Upper lobe of left lung (tissue), 4 donors: ENCODE results near the gene PREPL.

Experiments
- EP300 ChIP-seq, 4 donors: sonication (generic); formaldehyde crosslinking; IDR thresholded peaks; one replicate each; pipeline ENCODE4 v1.5.1; 2017; ENCODE audit warnings: antibody characterized with exemption in 4 of 4, control low read depth in 2 of 4
- POLR2A ChIP-seq, 4 donors: fragments of 450-650 bp; IDR thresholded peaks; one replicate each; pipeline ENCODE4 v1.5.1; 2016 to 2017; ENCODE audit warnings: antibody characterized with exemption in 4 of 4, mild to moderate bottlenecking in 2 of 4
- POLR2AphosphoS5 ChIP-seq, 2 donors: sonication (generic); formaldehyde crosslinking; IDR thresholded peaks; one replicate each; pipeline ENCODE4 v1.5.1; 2017; ENCODE audit warnings: antibody characterized with exemption in 2 of 2
- TF ChIP-seq, protein P1 (sequence below), 6 experiments: fragments of 450-650 bp in 4 of 6; fragments of 200-600 bp in 2 of 6; sonication (generic) in 2 of 6; IDR thresholded peaks; one replicate each; pipeline ENCODE4 v1.5.1; 2016 to 2019; ENCODE audit warnings: antibody characterized with exemption in 6 of 6

DNA sequence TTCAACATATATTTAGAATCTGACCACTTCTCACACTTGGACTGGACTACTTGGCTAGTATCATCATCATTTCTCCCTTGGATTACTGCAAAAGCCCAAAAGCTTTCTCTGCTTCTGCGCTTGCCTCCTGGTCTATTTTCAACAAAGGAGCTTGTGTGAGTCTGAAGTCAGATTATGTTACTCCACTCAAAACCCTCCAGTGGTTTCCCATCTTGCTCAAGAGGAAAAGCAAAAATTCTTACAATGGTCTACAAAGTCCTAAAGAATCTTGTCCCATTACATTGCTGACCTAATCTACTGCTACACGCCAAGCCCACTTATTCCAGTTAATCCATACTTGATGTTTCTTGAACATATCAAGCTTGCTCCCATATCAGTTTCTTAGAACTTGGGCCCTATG is 9.6 kb downstream of the PREPL start:
- TF ChIP-seq POLR2A (IDR thresholded peaks at IDR 0.05) (no peak), POLR2AphosphoS5 (IDR thresholded peaks at IDR 0.05) (no peak), EP300 (IDR thresholded peaks at IDR 0.05) (no peak)
- TF ChIP-seq, protein P1, sequence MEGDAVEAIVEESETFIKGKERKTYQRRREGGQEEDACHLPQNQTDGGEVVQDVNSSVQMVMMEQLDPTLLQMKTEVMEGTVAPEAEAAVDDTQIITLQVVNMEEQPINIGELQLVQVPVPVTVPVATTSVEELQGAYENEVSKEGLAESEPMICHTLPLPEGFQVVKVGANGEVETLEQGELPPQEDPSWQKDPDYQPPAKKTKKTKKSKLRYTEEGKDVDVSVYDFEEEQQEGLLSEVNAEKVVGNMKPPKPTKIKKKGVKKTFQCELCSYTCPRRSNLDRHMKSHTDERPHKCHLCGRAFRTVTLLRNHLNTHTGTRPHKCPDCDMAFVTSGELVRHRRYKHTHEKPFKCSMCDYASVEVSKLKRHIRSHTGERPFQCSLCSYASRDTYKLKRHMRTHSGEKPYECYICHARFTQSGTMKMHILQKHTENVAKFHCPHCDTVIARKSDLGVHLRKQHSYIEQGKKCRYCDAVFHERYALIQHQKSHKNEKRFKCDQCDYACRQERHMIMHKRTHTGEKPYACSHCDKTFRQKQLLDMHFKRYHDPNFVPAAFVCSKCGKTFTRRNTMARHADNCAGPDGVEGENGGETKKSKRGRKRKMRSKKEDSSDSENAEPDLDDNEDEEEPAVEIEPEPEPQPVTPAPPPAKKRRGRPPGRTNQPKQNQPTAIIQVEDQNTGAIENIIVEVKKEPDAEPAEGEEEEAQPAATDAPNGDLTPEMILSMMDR (IDR thresholded peaks at IDR 0.05): no peak
